ENCODE results near the gene PLEKHF1. TPM values are rescaled to one million over a fixed set of nuclear protein-coding genes. Genes with fewer than 3 reads are reported as not detected.

PLEKHF1 gene
- total and polyA plus RNA-seq, 2 of the 13 experiments (the other 11 are each of a cell fraction or from before 2014, with no cell fraction given), result 2.9 to 3.8 TPM

- no peak for TF ChIP-seq KIAA2018 (CRISPR knock-in tag; IDR thresholded peaks at IDR 0.05; ENCODE audit: borderline replicate concordance)
These were observed 4.4 kb upstream of the PLEKHF1 start (continued) for GRCh38 chr19:29660835-29661234.

- intact Hi-C loops (cut with micrococcal nuclease; ENCODE audit: unreplicated experiment), result no loop called here
- H3K27me3 ChIP-seq (ENCODE audit: control insufficient read depth in 1 of 2, insufficient read depth in 2 of 2, low read length in 2 of 2), result peaks cover 10 to 20% of the 10 kb centered on the region in 2 experiments; a peak in 4 of 5 replicates
- no TSS peak for BruUV-seq (replicated peaks)
- H3K4me1 ChIP-seq (ENCODE audit: insufficient read depth, low read length), result peaks cover 32% of the 10 kb centered on the region
- H3K9me3 ChIP-seq (ENCODE audit: low read length), result no peaks in the 10 kb centered on the region
- WGBS (ENCODE audit: low lambda C conversion rate), result 0% methylated on average over 1 of the region's 1 CpG
- POLR2A ChIA-PET, result interaction anchor here (1.3 kb wide), 1 partner anchor 56 kb away, joined by 5 read pairs; the partner anchor contains the start of gene POP4
- H3K4me3 ChIP-seq (replicated peaks in 1 of 3; ENCODE audit: insufficient read depth in 1 of 3, low read depth in 2 of 3, low read length in 3 of 3), result no peak overlapping the region
- no peaks in the 10 kb centered on the region for H3K36me3 ChIP-seq (replicated peaks in 1 of 2; ENCODE audit: control insufficient read depth in 1 of 2, insufficient read depth in 2 of 2, low read length in 2 of 2)
- no peaks in the 10 kb centered on the region for H3K79me2 ChIP-seq (ENCODE audit: insufficient read depth, low read length)
- H4K20me1 ChIP-seq (ENCODE audit: insufficient read depth, low read length), result no peaks in the 10 kb centered on the region
- no peak overlapping the region for H3K9ac ChIP-seq (ENCODE audit: insufficient read depth, low read depth, low read length)
- DNase-seq (ENCODE audit: low spot score) (no peak), ATAC-seq (no peak), FAIRE-seq (no peak)
- no peak overlapping the region for H3K4me2 ChIP-seq (ENCODE audit: low read depth, low read length)
- no peak for TF ChIP-seq KDM5A (IDR thresholded peaks at IDR 0.05; ENCODE audit: borderline replicate concordance, low read length)
- no peak for TF ChIP-seq ZNF549 (CRISPR knock-in tag; IDR thresholded peaks at IDR 0.05)
- no peak for TF ChIP-seq ZNF672 (CRISPR knock-in tag; IDR thresholded peaks at IDR 0.05)
- TF ChIP-seq MAF1 (CRISPR knock-in tag; IDR thresholded peaks at IDR 0.05; ENCODE audit: borderline replicate concordance), result no peak
- TF ChIP-seq KLF16 (CRISPR knock-in tag; IDR thresholded peaks at IDR 0.05), result no peak
- TF ChIP-seq ZNF512B (CRISPR knock-in tag; IDR thresholded peaks at IDR 0.05; ENCODE audit: borderline replicate concordance), result no peak
- no peak for TF ChIP-seq KMT2A (CRISPR knock-in tag; IDR thresholded peaks at IDR 0.05)
- no peak overlapping the region for H2AFZ ChIP-seq (ENCODE audit: low read length)
- no peak overlapping the region for H3K27ac ChIP-seq (ENCODE audit: extremely low read length, insufficient read depth, low read length)
- in situ Hi-C loops (cut with HindIII; ENCODE audit: extremely low pct_ligation_motif_present, low pct_unique_long_range_greater_than_20kb), result no loop called here
- CTCF ChIA-PET (ENCODE audit: low intra/inter-chr PET ratio, low total read pairs), result no interaction called here
These were observed 3.0 kb upstream of the PLEKHF1 start for GRCh38 chr19:29662278-29662603.
